Muscle layer of duodenum (tissue), 2 donors: ENCODE measurements around the gene L3HYPDH.

Experiments
- H3K27ac ChIP-seq: one replicate; pipeline ENCODE4 v1.7.0; 2013; ENCODE audit warnings: mild to moderate bottlenecking, low read length
- H3K27me3 ChIP-seq: one replicate; pipeline ENCODE4 v1.7.0; 2013; ENCODE audit warnings: low read depth, mild to moderate bottlenecking, control low read depth, low read length
- H3K36me3 ChIP-seq, 2 donors: one replicate each; pipeline ENCODE4 v1.7.0; 2013; ENCODE audit warnings: low read length in 2 of 2, control low read depth in 1 of 2, mild to moderate bottlenecking in 1 of 2; ENCODE audit not compliant: insufficient read depth in 2 of 2, control insufficient read depth in 1 of 2
- H3K4me1 ChIP-seq, 2 donors: one replicate each; pipeline ENCODE4 v1.7.0; 2013; ENCODE audit warnings: low read length in 2 of 2, mild to moderate bottlenecking in 2 of 2, control low read depth in 1 of 2, moderate library complexity in 1 of 2; ENCODE audit not compliant: insufficient read depth in 2 of 2, control insufficient read depth in 1 of 2
- H3K4me3 ChIP-seq, 2 donors: one replicate each; pipeline ENCODE4 v1.7.0; 2013; ENCODE audit warnings: low read length in 2 of 2, low read depth in 1 of 2, mild to moderate bottlenecking in 1 of 2
- H3K9me3 ChIP-seq, 2 donors: one replicate each; pipeline ENCODE4 v1.7.0; 2013; ENCODE audit warnings: low read length in 2 of 2, control low read depth in 1 of 2, mild to moderate bottlenecking in 1 of 2; ENCODE audit not compliant: control insufficient read depth in 1 of 2
- donor health status: healthy.

Gene L3HYPDH

GRCh38 chr14:59503256-59503655, 19.0 kb upstream of the L3HYPDH start:
- Histone ChIP-seq H3K27ac (no peak overlapping the region), H3K27me3 (no peaks in the 10 kb centered on the region), H3K4me3 (no peak overlapping the region), H3K36me3 (peaks cover 11 to 19% of the 10 kb centered on the region in 2 donors), H3K9me3 (no peaks in the 10 kb centered on the region), H3K4me1 (no peaks in the 10 kb centered on the region)

- Histone ChIP-seq H3K36me3 (peaks cover 22 to 23% of the 10 kb centered on the region in 2 donors), H3K9me3 (no peaks in the 10 kb centered on the region), H3K4me3 (no peak overlapping the region), H3K4me1 (no peaks in the 10 kb centered on the region), H3K27me3 (no peaks in the 10 kb centered on the region), H3K27ac (no peak overlapping the region)
Measured at GRCh38 chr14:59500732-59501131, 16.5 kb upstream of the L3HYPDH start.

GRCh38 chr14:59492384-59492783, 8.2 kb upstream of the L3HYPDH start:
- H3K27me3 ChIP-seq = no peaks in the 10 kb centered on the region
- peaks cover 34 to 45% of the 10 kb centered on the region in 2 donors for H3K36me3 ChIP-seq
- H3K4me1 ChIP-seq = peaks cover 0 to 4% of the 10 kb centered on the region in 2 donors
- no peak overlapping the region for H3K4me3 ChIP-seq
- no peak overlapping the region for H3K27ac ChIP-seq
- no peaks in the 10 kb centered on the region for H3K9me3 ChIP-seq

- Histone ChIP-seq H3K4me1 (peaks cover 8 to 14% of the 10 kb centered on the region in 2 donors), H3K36me3 (peaks cover 31 to 40% of the 10 kb centered on the region in 2 donors), H3K27ac (no peak overlapping the region), H3K9me3 (no peaks in the 10 kb centered on the region), H3K27me3 (no peaks in the 10 kb centered on the region), H3K4me3 (no peak overlapping the region)
Measured at GRCh38 chr14:59490756-59491155, 6.5 kb upstream of the L3HYPDH start.

- Histone ChIP-seq H3K4me3 (peak overlapping the region; percentile 97 to 99), H3K4me1 (peaks cover 30 to 43% of the 10 kb centered on the region in 2 donors), H3K9me3 (no peaks in the 10 kb centered on the region)
Measured at GRCh38 chr14:59484639-59485175, 499 bp upstream of the L3HYPDH start.

GRCh38 chr14:59483363-59483762, 845 bp downstream of the L3HYPDH start:
- Histone ChIP-seq H3K27ac (peak overlapping the region; percentile 92), H3K4me3 (peak overlapping the region; percentile 97 to 99), H3K4me1 (peaks cover 30 to 43% of the 10 kb centered on the region in 2 donors), H3K27me3 (no peaks in the 10 kb centered on the region), H3K36me3 (peaks cover 4 to 22% of the 10 kb centered on the region in 2 donors), H3K9me3 (no peaks in the 10 kb centered on the region)

More at GRCh38 chr14:59484639-59485175, 499 bp upstream of the L3HYPDH start:
- H3K36me3 ChIP-seq = peaks cover 7 to 28% of the 10 kb centered on the region in 2 donors
- H3K27ac ChIP-seq = peak overlapping the region; percentile 92
- H3K27me3 ChIP-seq = no peaks in the 10 kb centered on the region

GRCh38 chr14:59482541-59483331, 1.5 kb downstream of the L3HYPDH start:
- Histone ChIP-seq H3K36me3 (peaks cover 2 to 20% of the 10 kb centered on the region in 2 donors), H3K4me3 (peak overlapping the region; percentile 97 to 99), H3K4me1 (peaks cover 30 to 41% of the 10 kb centered on the region in 2 donors), H3K27me3 (no peaks in the 10 kb centered on the region), H3K9me3 (no peaks in the 10 kb centered on the region), H3K27ac (peak overlapping the region; percentile 92)

- peak overlapping the region; percentile 97 to 99 for H3K4me3 ChIP-seq
- peak overlapping the region; percentile 92 for H3K27ac ChIP-seq
- peaks cover 0 to 18% of the 10 kb centered on the region in 2 donors for H3K36me3 ChIP-seq
- H3K4me1 ChIP-seq = peaks cover 30 to 38% of the 10 kb centered on the region in 2 donors
- H3K9me3 ChIP-seq = no peaks in the 10 kb centered on the region
- H3K27me3 ChIP-seq = no peaks in the 10 kb centered on the region
Measured at GRCh38 chr14:59481871-59482540, 2.2 kb downstream of the L3HYPDH start.

GRCh38 chr14:59481407-59481806, 2.8 kb downstream of the L3HYPDH start:
- H3K4me3 ChIP-seq = peak overlapping the region in 1 of 2 donors; percentile 99
- peaks cover 28 to 35% of the 10 kb centered on the region in 2 donors for H3K4me1 ChIP-seq

GRCh38 chr14:59480166-59480565, 4.0 kb downstream of the L3HYPDH start:
- Histone ChIP-seq H3K27me3 (no peaks in the 10 kb centered on the region), H3K4me1 (peaks cover 21 to 26% of the 10 kb centered on the region in 2 donors), H3K9me3 (no peaks in the 10 kb centered on the region), H3K4me3 (no peak overlapping the region), H3K36me3 (peaks cover 4 to 33% of the 10 kb centered on the region in 2 donors), H3K27ac (no peak overlapping the region)

More at GRCh38 chr14:59481407-59481806, 2.8 kb downstream of the L3HYPDH start:
- Histone ChIP-seq H3K9me3 (no peaks in the 10 kb centered on the region), H3K36me3 (peaks cover 0 to 24% of the 10 kb centered on the region in 2 donors), H3K27ac (peak overlapping the region; percentile 25), H3K27me3 (no peaks in the 10 kb centered on the region)

- peaks cover 10 to 28% of the 10 kb centered on the region in 2 donors for H3K36me3 ChIP-seq
- peaks cover 21 to 26% of the 10 kb centered on the region in 2 donors for H3K4me1 ChIP-seq
- no peaks in the 10 kb centered on the region for H3K27me3 ChIP-seq
- H3K4me3 ChIP-seq = no peak overlapping the region
- no peak overlapping the region for H3K27ac ChIP-seq
- no peaks in the 10 kb centered on the region for H3K9me3 ChIP-seq
Measured at GRCh38 chr14:59478540-59478939, 5.7 kb downstream of the L3HYPDH start.
